Fibroblast of lung (primary cell): Measurements from ENCODE around the gene ANXA6. TPM values are rescaled to one million over a fixed set of nuclear protein-coding genes. Genes with fewer than 3 reads are reported as not detected.

Experiments used
- DNase-seq, 2 donors: peaks; one replicate each; pipeline versions ENCODE4 v3.0.0 to v3.0.0-alpha.2; 2010; ENCODE audit warnings: low read depth in 2 of 2
- H2AFZ ChIP-seq: 2 replicates; pipeline ENCODE4 v1.5.1; 2012; ENCODE audit warnings: low read length, control low read depth, inconsistent platforms
- H3K27ac ChIP-seq: 2 replicates; pipeline ENCODE4 v1.5.1; 2011; ENCODE audit warnings: low read length, control low read depth; ENCODE audit not compliant: insufficient read depth
- H3K27me3 ChIP-seq: 2 replicates; pipeline ENCODE4 v1.5.1; 2011; ENCODE audit warnings: mild to moderate bottlenecking, low read length; ENCODE audit not compliant: control insufficient read depth, insufficient read depth
- H3K36me3 ChIP-seq: 2 replicates; pipeline ENCODE4 v1.5.1; 2011; ENCODE audit warnings: low read length; ENCODE audit not compliant: control insufficient read depth, insufficient read depth
- H3K4me1 ChIP-seq: 2 replicates; pipeline ENCODE4 v1.5.1; 2011; ENCODE audit warnings: low read length; ENCODE audit not compliant: control insufficient read depth, insufficient read depth; ENCODE audit errors: extremely low read depth
- H3K4me2 ChIP-seq: 2 replicates; pipeline ENCODE4 v1.5.1; 2011; ENCODE audit warnings: low read length, control low read depth; ENCODE audit not compliant: insufficient read depth; ENCODE audit errors: extremely low read depth
- H3K4me3 ChIP-seq, 4 experiments: fragments of 200-600 bp in 1 of 4; sonication (generic) in 1 of 4; replicated peaks in 1 of 4; 2 replicates each; pipeline ENCODE4 v1.5.1; 2011 to 2016; ENCODE audit warnings: low read length in 4 of 4, low read depth in 3 of 4, mild to moderate bottlenecking in 3 of 4, control low read depth in 2 of 4, inconsistent platforms in 1 of 4, mixed read lengths in 1 of 4; ENCODE audit not compliant: insufficient read depth in 1 of 4; ENCODE audit errors: control extremely low read depth in 1 of 4
- H3K79me2 ChIP-seq: 2 replicates; pipeline ENCODE4 v1.5.1; 2012; ENCODE audit warnings: mild to moderate bottlenecking, low read length, inconsistent platforms; ENCODE audit not compliant: control insufficient read depth, insufficient read depth
- H3K9ac ChIP-seq: 2 replicates; pipeline ENCODE4 v1.5.1; 2011; ENCODE audit warnings: mild to moderate bottlenecking, low read length, control low read depth; ENCODE audit not compliant: insufficient read depth
- H3K9me3 ChIP-seq: 2 replicates; pipeline ENCODE4 v1.5.1; 2012; ENCODE audit warnings: low read depth, low read length; ENCODE audit not compliant: control insufficient read depth, insufficient read depth
- H4K20me1 ChIP-seq: 2 replicates; pipeline ENCODE4 v1.5.1; 2011; ENCODE audit warnings: low read length; ENCODE audit not compliant: control insufficient read depth, insufficient read depth; ENCODE audit errors: extremely low read depth
- CTCF ChIP-seq, 2 donors: IDR thresholded peaks in 1 of 2; conservative IDR thresholded peaks in 1 of 2; 1 replicate in 1 of 2; 2 replicates in 1 of 2; pipeline ENCODE4 v1.5.1; 2011 to 2012; ENCODE audit warnings: low read length in 2 of 2, control low read depth in 1 of 2, inconsistent platforms in 1 of 2, low read depth in 1 of 2, mild to moderate bottlenecking in 1 of 2
- EZH2 ChIP-seq: IDR thresholded peaks from 2 replicates; pipeline ENCODE4 v1.5.1; 2012; ENCODE audit warnings: low read length, control low read depth, mild to moderate bottlenecking; ENCODE audit errors: missing control alignments
- polyA plus RNA-seq, 2 donors: library from polyadenylated mRNA; depleted of rRNA in 1 of 2; stranded (reverse) in 1 of 2; unstranded in 1 of 2; fragments of >200 nt; gene quantifications; 2 replicates each; pipeline ENCODE4 v1.2.1, GENCODE V29; 2011 to 2012; ENCODE audit warnings: missing spikeins in 1 of 2
- total RNA-seq: library from RNA; depleted of rRNA; stranded (reverse); fragments of >200 nt; gene quantifications from 2 replicates; pipeline ENCODE4 v1.2.1, GENCODE V29; 2014

ANXA6 gene
- total and polyA plus RNA-seq, 2 donors (not counting 1 experiment from before 2014, with no cell fraction given), result 591 to 615 TPM

DNA sequence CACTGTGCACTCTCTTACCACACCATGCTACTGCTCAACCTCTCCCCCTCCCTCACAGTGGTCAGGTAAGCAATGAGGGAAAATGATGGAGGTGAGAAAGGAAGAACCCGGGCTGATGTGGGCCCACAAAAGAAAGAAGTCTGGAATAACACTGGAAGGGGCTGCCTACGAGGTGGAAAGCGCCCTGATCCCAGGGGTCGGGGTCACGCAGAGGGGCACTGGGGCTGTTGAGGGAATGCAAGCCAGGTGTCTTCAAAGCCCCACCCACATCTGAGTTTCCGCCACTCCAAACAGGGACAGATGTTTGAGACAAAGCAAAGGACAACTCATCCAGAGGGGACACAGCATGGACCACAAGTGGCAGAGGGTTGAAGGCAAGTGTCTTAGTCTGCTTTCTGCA is 81.0 kb downstream of the ANXA6 start:
- Histone ChIP-seq H3K4me3 (no peak overlapping the region), H3K4me1 (peaks cover 19% of the 10 kb centered on the region)

DNA sequence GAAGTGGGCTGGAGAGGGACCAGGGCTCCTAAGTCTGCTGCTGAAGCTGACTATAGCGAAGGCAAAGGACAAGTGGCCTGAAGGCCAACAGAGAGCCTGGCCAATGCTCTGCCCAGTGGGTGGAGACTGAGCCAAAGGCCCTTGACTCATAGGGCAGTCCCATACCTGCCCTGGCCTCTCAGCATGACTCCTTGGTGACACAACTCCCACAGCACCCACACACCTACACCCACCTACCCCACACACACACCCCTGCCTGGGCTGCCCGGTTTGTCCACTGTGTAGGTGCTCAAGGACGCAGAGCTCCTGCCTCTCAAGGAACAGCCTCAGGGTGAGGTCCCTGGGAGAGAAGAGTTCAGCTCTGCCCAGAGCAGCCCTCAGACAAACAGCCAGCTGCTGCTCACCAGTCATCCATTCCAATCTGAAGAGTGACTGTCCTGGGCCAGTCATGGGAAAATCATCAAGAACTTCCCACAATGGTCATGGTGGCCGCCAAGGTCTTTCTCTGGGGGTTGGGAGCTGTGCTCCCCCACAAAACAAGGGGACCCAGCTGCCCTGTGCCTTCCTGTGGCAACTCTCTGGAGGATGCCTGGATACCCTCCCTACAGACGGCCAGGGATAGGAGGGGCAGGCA is 81.8 kb downstream of the ANXA6 start:
- Histone ChIP-seq H3K36me3 (peaks cover 3% of the 10 kb centered on the region), H2AFZ (no peak overlapping the region), H3K27ac (no peak overlapping the region), H3K27me3 (no peaks in the 10 kb centered on the region), H3K9ac (no peak overlapping the region), H3K79me2 (peaks cover 17% of the 10 kb centered on the region), H3K4me3 (no peak overlapping the region), H4K20me1 (no peaks in the 10 kb centered on the region), H3K9me3 (no peaks in the 10 kb centered on the region), H3K4me1 (peaks cover 20% of the 10 kb centered on the region), H3K4me2 (no peak overlapping the region)
- TF ChIP-seq CTCF (conservative IDR thresholded peaks at IDR 0.05 in 1 of 2, IDR thresholded peaks at IDR 0.05 in 1 of 2; ENCODE audit: low read depth in 1 of 2, low read length in 2 of 2) (no peak), EZH2 (no peak)
- peak in 1 of 2 donors; percentile 63 for DNase-seq

More for the DNA sequence above, 81.0 kb downstream of the ANXA6 start:
- Histone ChIP-seq H3K9me3 (no peaks in the 10 kb centered on the region), H3K27me3 (no peaks in the 10 kb centered on the region), H3K79me2 (peaks cover 15% of the 10 kb centered on the region), H3K36me3 (peaks cover 3% of the 10 kb centered on the region), H2AFZ (no peak overlapping the region), H4K20me1 (no peaks in the 10 kb centered on the region), H3K4me2 (no peak overlapping the region), H3K27ac (no peak overlapping the region), H3K9ac (no peak overlapping the region)
- no peak for DNase-seq
- TF ChIP-seq CTCF (conservative IDR thresholded peaks at IDR 0.05 in 1 of 2, IDR thresholded peaks at IDR 0.05 in 1 of 2; ENCODE audit: low read depth in 1 of 2, low read length in 2 of 2) (no peak), EZH2 (no peak)

DNA sequence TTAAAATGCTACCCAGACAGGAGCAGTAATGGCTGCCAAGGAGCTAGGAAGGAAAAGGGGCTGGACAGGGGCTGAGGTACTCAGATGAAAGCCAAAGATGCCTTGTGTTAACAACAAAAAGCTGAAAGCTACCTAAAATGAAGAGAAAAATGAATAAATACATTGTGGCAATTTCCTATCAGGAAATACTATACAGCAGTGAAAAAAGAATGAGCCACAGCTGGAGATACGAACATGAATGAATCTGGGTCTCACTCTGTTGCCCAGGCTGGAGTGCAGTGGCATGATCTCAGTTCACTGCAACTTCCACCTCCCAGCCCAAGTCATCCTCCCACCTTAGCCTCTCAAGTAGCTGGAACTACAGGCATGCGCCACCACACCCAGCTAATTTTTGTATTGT is 83.0 kb downstream of the ANXA6 start:
- Histone ChIP-seq H3K36me3 (peaks cover 3% of the 10 kb centered on the region), H3K9ac (no peak overlapping the region), H3K79me2 (peaks cover 17% of the 10 kb centered on the region), H3K27ac (no peak overlapping the region), H3K27me3 (no peaks in the 10 kb centered on the region), H3K4me3 (no peak overlapping the region), H3K9me3 (no peaks in the 10 kb centered on the region), H2AFZ (no peak overlapping the region), H3K4me1 (peaks cover 26% of the 10 kb centered on the region), H4K20me1 (peaks cover 3% of the 10 kb centered on the region), H3K4me2 (no peak overlapping the region)
- no peak for DNase-seq
- TF ChIP-seq CTCF (conservative IDR thresholded peaks at IDR 0.05 in 1 of 2, IDR thresholded peaks at IDR 0.05 in 1 of 2; ENCODE audit: low read depth in 1 of 2, low read length in 2 of 2) (no peak), EZH2 (no peak)
